Measurements from ENCODE around the gene RELN.

GRCh38 chr7:103981003-103981423, 8.4 kb downstream of the RELN start:
- TF ChIP-seq CTCF (IDR thresholded peaks at IDR 0.05) (no peak), ZFX (IDR thresholded peaks at IDR 0.05; ENCODE audit: borderline replicate concordance) (no peak)

Data from 22Rv1 (cell line).